CD4-positive, CD25-positive, alpha-beta regulatory T cell (primary cell): ENCODE results near the gene CYB5R3. TPM values are rescaled to one million over a fixed set of nuclear protein-coding genes. Genes with fewer than 3 reads are reported as not detected.
A peak's percentile ranks its signal among the peaks of the same experiment; 100 is the strongest.
"Not testable (repeated sequence)": the region's sequence is repeated elsewhere in the genome, so short reads cannot be mapped to it uniquely, and the experiment has no call there.

ENCODE experiments used
- ATAC-seq, 2 donors: fragments of 150-1000 bp; cut with Tn5 transposase; one replicate each; pipeline ENCODE4 v1.10.0; 2021; ENCODE audit warnings: low read depth in 2 of 2, moderate number of reproducible peaks in 2 of 2, moderate library complexity in 1 of 2
- DNase-seq, 3 donors: peaks; one replicate each; pipeline versions ENCODE4 v3.0.0 to v3.0.0-alpha.2; 2012 to 2022; ENCODE audit warnings: mixed read lengths in 1 of 3
- H3K27ac ChIP-seq: one replicate; pipeline ENCODE4 v1.7.0; 2013; ENCODE audit warnings: mild to moderate bottlenecking, low read length; ENCODE audit not compliant: insufficient read depth, poor library complexity, severe bottlenecking
- H3K27me3 ChIP-seq: one replicate; pipeline ENCODE4 v1.7.0; 2013; ENCODE audit warnings: low read length; ENCODE audit not compliant: control insufficient read depth, insufficient read depth
- H3K36me3 ChIP-seq: one replicate; pipeline ENCODE4 v1.7.0; 2013; ENCODE audit warnings: mild to moderate bottlenecking, low read length, moderate library complexity; ENCODE audit not compliant: control insufficient read depth, insufficient read depth
- H3K4me1 ChIP-seq: 2 replicates; pipeline ENCODE4 v1.7.0; 2013; ENCODE audit warnings: mild to moderate bottlenecking, low read length; ENCODE audit not compliant: insufficient read depth, control insufficient read depth, poor library complexity, severe bottlenecking
- H3K4me3 ChIP-seq: one replicate; pipeline ENCODE4 v1.7.0; 2013; ENCODE audit warnings: low read depth, mild to moderate bottlenecking, low read length, moderate library complexity
- H3K9me3 ChIP-seq, 2 experiments: 1 replicate in 1 of 2; 2 replicates in 1 of 2; pipeline ENCODE4 v1.7.0; 2013; ENCODE audit warnings: low read length in 2 of 2, mild to moderate bottlenecking in 1 of 2, moderate library complexity in 1 of 2; ENCODE audit not compliant: control insufficient read depth in 2 of 2
- H3K27ac Mint-ChIP-seq, 3 donors: one replicate each; pipeline ENCODE4 v1.8.0; 2020 to 2022; ENCODE audit warnings: mild to moderate bottlenecking in 3 of 3, mixed read lengths in 3 of 3, moderate library complexity in 2 of 3
- H3K27me3 Mint-ChIP-seq: one replicate; pipeline ENCODE4 v1.8.0; 2022; ENCODE audit warnings: mild to moderate bottlenecking, mixed read lengths
- H3K36me3 Mint-ChIP-seq: one replicate; pipeline ENCODE4 v1.8.0; 2020; ENCODE audit warnings: mixed read lengths
- H3K4me1 Mint-ChIP-seq, 4 donors: one replicate each; pipeline ENCODE4 v1.8.0; 2020 to 2022; ENCODE audit warnings: mixed read lengths in 4 of 4, mild to moderate bottlenecking in 1 of 4
- H3K4me3 Mint-ChIP-seq, 4 donors: one replicate each; pipeline ENCODE4 v1.8.0; 2020 to 2022; ENCODE audit warnings: mild to moderate bottlenecking in 4 of 4, mixed read lengths in 4 of 4, moderate library complexity in 3 of 4
- H3K9me3 Mint-ChIP-seq, 7 donors: one replicate each; pipeline ENCODE4 v1.8.0; 2020 to 2022; ENCODE audit warnings: mixed read lengths in 7 of 7, mild to moderate bottlenecking in 3 of 7, moderate library complexity in 2 of 7
- polyA plus RNA-seq, 4 donors: library from polyadenylated mRNA; unstranded; fragments of 300-500 nt; fragmentation: Illumina TruSeq; gene quantifications; one replicate each; pipeline ENCODE4 v1.2.3, GENCODE V29; 2021
- total RNA-seq: library from RNA; stranded (reverse); gene quantifications from one replicate; pipeline ENCODE4 v1.2.3, GENCODE V29; 2022

CYB5R3 gene
- total and polyA plus RNA-seq, 5 donors from 2014 or later: 46.6 to 56.3 (median 56.2) TPM

DNA sequence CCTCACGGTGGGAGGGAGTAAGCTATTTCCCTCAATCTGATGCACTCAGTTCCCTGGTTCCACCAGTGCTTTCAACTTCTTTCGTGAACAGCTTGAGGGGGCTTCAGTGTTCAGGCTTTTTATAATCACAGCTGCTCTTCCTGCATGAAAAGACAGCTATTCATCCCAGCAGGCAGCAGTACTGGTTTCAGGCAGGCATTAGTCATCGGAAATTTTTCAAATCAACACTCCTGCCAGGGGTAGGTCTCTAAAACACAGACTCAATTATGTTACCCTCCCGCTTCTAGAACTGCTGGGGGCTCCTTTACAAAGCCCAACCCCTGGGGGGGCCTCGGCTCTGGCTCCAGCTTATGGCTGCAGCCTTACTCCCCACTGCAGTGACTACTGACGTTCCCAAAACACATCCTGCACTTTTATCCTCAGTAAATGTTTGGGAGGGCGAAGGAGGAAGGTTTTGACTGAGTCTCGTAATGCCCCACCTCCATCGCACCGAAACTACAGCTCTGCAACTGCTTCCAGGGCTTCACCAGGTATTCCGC lies 40.3 kb downstream of the CYB5R3 start:
- no peak overlapping the region for H3K27ac Mint-ChIP-seq
- H3K36me3 ChIP-seq: peaks cover 32% of the 10 kb centered on the region
- no peak overlapping the region for H3K4me3 ChIP-seq
- DNase-seq (no peak), ATAC-seq (no peak)
- H3K4me1 ChIP-seq: peaks cover 46% of the 10 kb centered on the region
- H3K36me3 Mint-ChIP-seq: peaks cover 11% of the 10 kb centered on the region
- H3K9me3 Mint-ChIP-seq: no peaks in the 10 kb centered on the region
- H3K4me1 Mint-ChIP-seq: peaks cover 0 to 82% (median 45%) of the 10 kb centered on the region in 4 donors
- H3K27me3 Mint-ChIP-seq: peaks cover 2% of the 10 kb centered on the region
- no peak overlapping the region for H3K27ac ChIP-seq
- H3K9me3 ChIP-seq: no peaks in the 10 kb centered on the region
- peak overlapping the region in 1 of 4 donors; percentile 57 for H3K4me3 Mint-ChIP-seq
- H3K27me3 ChIP-seq: no peaks in the 10 kb centered on the region

DNA sequence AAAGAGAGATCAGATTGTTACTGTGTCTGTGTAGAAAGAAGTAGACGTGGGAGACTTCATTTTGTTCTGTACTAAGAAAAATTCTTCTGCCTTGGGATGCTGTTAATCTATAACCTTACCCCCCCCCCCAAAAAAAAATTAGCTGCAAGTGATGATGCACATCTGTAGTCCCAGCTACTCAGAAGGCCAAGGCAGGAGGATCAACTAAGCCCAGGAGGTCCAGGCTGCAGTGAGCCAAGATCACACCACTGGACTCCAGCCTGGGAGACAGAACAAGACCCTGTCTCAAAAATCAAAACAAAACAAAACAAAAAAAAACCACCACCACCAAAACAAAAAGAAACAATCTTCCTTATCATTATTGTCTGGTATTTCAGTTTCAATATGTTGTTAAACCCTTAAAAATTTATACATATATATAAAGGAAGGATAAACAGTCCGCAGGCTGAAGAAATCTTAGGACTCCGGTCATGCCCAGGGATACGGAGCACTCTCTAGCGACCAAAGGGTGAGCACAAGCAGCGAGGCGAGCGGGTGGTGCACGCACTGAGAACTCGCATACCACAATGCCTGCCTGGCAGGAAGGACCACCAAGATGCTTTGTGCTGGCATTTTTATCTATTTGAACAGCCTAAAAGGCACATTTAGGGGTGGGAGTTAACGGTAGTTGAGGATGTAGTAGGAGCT lies 40.9 kb downstream of the CYB5R3 start:
- H3K27ac ChIP-seq: no peak overlapping the region

DNA sequence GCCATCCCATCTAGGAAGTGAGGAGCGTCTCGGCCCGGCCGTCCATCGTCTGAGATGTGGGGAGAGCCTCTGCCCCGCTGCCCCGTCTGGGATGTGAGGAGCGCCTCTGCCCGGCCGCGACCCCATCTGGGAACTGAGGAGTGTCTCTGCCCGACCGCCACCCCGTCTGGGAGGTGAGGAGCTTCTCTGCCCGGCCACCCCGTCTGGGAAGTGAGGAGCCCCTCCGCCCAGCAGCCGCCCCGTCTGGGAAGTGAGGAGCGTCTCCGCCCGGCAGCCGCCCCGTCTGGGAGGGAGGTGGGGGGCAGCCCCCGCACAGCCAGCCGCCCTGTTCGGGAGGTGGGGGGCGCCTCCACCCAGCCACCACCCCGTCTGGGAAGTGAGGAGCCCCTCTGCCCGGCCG lies 41.6 kb downstream of the CYB5R3 start:
- H3K27me3 Mint-ChIP-seq, H3K27ac ChIP-seq, DNase-seq, H3K27me3 ChIP-seq, H3K9me3 ChIP-seq, ATAC-seq, H3K36me3 Mint-ChIP-seq, H3K27ac Mint-ChIP-seq, H3K9me3 Mint-ChIP-seq, H3K4me3 ChIP-seq, H3K4me3 Mint-ChIP-seq: not testable (repeated sequence)
- peaks cover 0 to 80% (median 39%) of the 10 kb centered on the region in 4 donors for H3K4me1 Mint-ChIP-seq
- peaks cover 40% of the 10 kb centered on the region for H3K36me3 ChIP-seq
- H3K4me1 ChIP-seq: peaks cover 34% of the 10 kb centered on the region

More for the DNA sequence above, 40.9 kb downstream of the CYB5R3 start:
- Mint-ChIP-seq H3K27me3 (no peaks in the 10 kb centered on the region), H3K9me3 (no peaks in the 10 kb centered on the region), H3K27ac (no peak overlapping the region), H3K4me1 (peaks cover 0 to 80% (median 43%) of the 10 kb centered on the region in 4 donors), H3K4me3 (peak overlapping the region in 2 of 4 donors; percentile 51 to 57), H3K36me3 (peaks cover 11% of the 10 kb centered on the region)
- ATAC-seq: no peak
- no peak for DNase-seq
- Histone ChIP-seq H3K9me3 (no peaks in the 10 kb centered on the region), H3K4me3 (no peak overlapping the region), H3K4me1 (peaks cover 40% of the 10 kb centered on the region), H3K27me3 (no peaks in the 10 kb centered on the region), H3K36me3 (peaks cover 36% of the 10 kb centered on the region)

DNA sequence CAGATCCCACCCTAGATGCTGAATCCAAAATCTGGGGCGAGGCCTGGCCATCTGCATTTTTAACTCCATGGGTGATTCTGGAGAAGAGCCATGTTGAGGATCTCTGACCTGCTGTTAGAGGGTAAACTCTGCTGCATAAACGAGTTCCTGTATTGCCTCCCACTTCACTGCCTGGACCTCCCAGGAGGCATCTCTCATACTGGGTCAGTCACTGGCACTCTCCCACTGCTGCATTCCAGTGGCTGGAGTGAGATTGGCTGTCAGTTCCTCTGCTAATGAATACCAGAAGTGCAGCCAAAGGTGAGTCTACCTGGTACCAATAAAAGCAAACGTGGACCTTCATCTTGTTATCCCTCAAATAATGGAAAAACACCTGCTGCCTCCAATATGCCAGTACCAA lies 44.8 kb downstream of the CYB5R3 start:
- H3K36me3 Mint-ChIP-seq: peaks cover 21% of the 10 kb centered on the region
- no peak for DNase-seq
- H3K4me1 ChIP-seq: peaks cover 4% of the 10 kb centered on the region
- H3K27ac ChIP-seq: no peak overlapping the region
- no peaks in the 10 kb centered on the region for H3K27me3 Mint-ChIP-seq
- peaks cover 0 to 57% (median 23%) of the 10 kb centered on the region in 4 donors for H3K4me1 Mint-ChIP-seq
- no peaks in the 10 kb centered on the region for H3K9me3 ChIP-seq
- no peak overlapping the region for H3K27ac Mint-ChIP-seq
- H3K4me3 ChIP-seq: no peak overlapping the region
- no peak overlapping the region for H3K4me3 Mint-ChIP-seq
- no peak for ATAC-seq
- no peaks in the 10 kb centered on the region for H3K27me3 ChIP-seq
- H3K36me3 ChIP-seq: peaks cover 55% of the 10 kb centered on the region
- no peaks in the 10 kb centered on the region for H3K9me3 Mint-ChIP-seq

DNA sequence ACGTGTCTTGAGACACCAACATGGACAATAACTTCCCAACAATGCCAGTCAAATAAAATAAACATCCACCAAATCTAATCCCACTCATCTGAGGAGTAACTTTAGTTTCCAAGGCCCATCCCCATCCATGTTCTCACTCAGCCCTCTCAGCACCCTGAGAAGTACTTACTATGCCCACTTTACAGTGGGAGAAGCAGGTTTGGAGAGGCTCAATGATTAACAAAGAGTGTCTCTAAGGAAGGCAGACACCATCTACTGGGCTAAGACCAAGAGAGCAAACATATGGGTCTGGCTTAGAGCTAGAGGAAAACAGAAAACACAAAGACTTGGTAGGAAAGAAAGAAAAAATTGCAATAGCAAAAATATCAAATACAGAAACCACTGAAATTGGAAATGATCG lies 45.8 kb downstream of the CYB5R3 start:
- no peaks in the 10 kb centered on the region for H3K9me3 Mint-ChIP-seq
- Histone ChIP-seq H3K4me1 (no peaks in the 10 kb centered on the region), H3K4me3 (no peak overlapping the region), H3K27ac (no peak overlapping the region), H3K9me3 (no peaks in the 10 kb centered on the region), H3K36me3 (peaks cover 59% of the 10 kb centered on the region), H3K27me3 (no peaks in the 10 kb centered on the region)
- H3K27me3 Mint-ChIP-seq: no peaks in the 10 kb centered on the region
- H3K27ac Mint-ChIP-seq: peak overlapping the region in 1 of 3 donors; percentile 71
- H3K36me3 Mint-ChIP-seq: peaks cover 26% of the 10 kb centered on the region
- H3K4me1 Mint-ChIP-seq: peaks cover 0 to 47% (median 19%) of the 10 kb centered on the region in 4 donors
- H3K4me3 Mint-ChIP-seq: peak overlapping the region in 1 of 4 donors; percentile 15
- no peak for ATAC-seq
- DNase-seq: no peak

DNA sequence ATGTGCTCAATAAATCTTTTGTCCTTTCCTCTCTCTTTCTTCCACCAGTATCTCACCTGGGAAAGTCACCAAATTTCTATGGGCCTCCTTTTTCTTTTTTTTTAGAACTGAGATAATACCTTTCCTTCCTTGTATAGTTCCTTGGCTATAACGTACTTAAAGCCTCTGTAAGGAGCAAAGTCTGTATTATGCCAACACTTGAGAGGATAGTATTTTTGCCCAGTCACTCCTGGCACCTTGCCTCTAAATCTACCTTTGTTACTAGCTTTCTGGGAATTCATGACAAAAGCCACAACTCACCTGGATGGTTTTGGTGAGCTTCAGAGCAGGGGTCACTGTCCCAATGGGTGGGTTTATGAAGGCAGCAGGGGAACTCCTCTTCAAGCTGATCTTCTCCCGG lies 46.7 kb downstream of the CYB5R3 start:
- Mint-ChIP-seq H3K4me3 (no peak overlapping the region), H3K9me3 (no peaks in the 10 kb centered on the region), H3K27me3 (no peaks in the 10 kb centered on the region), H3K36me3 (peaks cover 26% of the 10 kb centered on the region), H3K27ac (peak overlapping the region in 1 of 3 donors; percentile 7), H3K4me1 (peaks cover 0 to 43% (median 19%) of the 10 kb centered on the region in 4 donors)
- Histone ChIP-seq H3K4me3 (no peak overlapping the region), H3K27ac (no peak overlapping the region), H3K4me1 (no peaks in the 10 kb centered on the region), H3K9me3 (no peaks in the 10 kb centered on the region), H3K27me3 (no peaks in the 10 kb centered on the region), H3K36me3 (peaks cover 67% of the 10 kb centered on the region)
- DNase-seq (no peak), ATAC-seq (no peak)

DNA sequence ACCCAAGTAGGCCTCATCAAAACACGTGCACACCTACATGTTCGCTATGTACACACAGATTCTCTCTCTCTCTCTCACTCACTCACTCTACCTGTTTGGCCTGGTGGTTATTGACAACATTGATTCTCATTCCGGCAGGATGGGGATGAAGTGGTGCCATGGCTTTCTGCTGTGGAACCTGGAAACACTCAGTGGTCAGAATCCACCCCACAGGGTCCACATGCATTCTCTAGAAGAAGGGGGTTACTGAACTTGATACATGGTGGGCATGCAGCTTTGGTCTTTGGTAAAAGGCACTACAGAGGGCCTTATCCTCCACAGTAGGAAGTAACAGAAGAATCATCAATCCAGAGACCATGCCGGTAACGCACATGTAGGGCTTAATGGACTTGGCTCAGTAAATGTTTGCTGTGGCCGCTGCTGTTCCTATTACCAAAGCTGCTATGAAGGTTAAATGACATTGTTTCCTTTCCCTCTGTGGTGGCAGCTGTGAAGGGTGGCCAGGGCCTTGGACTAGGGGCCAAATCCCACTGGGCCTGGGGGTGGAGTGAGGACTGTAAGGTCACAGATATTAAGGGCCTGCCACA lies 47.2 kb downstream of the CYB5R3 start:
- H3K36me3 ChIP-seq: peaks cover 72% of the 10 kb centered on the region
- no peak overlapping the region for H3K4me3 Mint-ChIP-seq
- no peaks in the 10 kb centered on the region for H3K27me3 Mint-ChIP-seq
- H3K4me1 Mint-ChIP-seq: peaks cover 0 to 43% (median 19%) of the 10 kb centered on the region in 4 donors
- H3K27me3 ChIP-seq: no peaks in the 10 kb centered on the region
- peaks cover 26% of the 10 kb centered on the region for H3K36me3 Mint-ChIP-seq
- H3K4me1 ChIP-seq: no peaks in the 10 kb centered on the region
- ATAC-seq (no peak), DNase-seq (no peak)
- H3K9me3 Mint-ChIP-seq: no peaks in the 10 kb centered on the region
- no peaks in the 10 kb centered on the region for H3K9me3 ChIP-seq
- no peak overlapping the region for H3K27ac Mint-ChIP-seq
- H3K27ac ChIP-seq: no peak overlapping the region
- H3K4me3 ChIP-seq: no peak overlapping the region
